HL-60/S4 (cell line): ENCODE data around the gene ROR2.

ENCODE experiments used
- in situ Hi-C: fragments of 300-500 bp; cut with MboI; formaldehyde crosslinking; loops from 2 replicates; pipeline ENCODE4 v1.14.3; 2022; ENCODE audit warnings: low sequenced_read_pairs

The ROR2 gene

DNA sequence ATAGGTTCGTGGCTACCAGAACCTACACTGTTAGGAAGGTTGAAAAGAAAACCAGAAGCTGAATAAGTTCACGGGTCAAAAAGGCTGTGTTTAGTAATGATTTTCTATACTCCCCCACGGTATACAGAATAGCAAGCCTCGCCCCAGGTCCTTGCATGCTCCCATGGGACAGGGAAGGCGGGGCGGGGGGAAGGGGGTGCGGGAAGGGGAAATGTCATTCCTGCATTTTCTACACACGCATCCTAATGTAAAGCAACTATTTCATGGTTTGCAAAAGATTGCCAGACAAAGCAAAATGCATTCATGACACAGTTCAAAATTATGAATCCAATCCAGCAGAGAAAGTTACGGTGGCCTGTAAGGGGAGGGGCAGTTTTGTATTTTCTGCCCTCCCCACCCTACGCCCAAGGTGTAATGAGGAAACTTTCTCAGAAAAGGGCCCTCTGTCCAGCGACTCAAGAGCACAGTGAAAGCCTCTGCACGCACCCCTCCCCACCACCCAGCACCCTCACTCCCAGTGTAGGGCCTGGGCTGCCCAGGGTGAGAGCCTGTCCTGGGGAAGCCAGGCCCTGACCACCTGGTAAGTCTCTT lies 105.2 kb downstream of the ROR2 start:
- in situ Hi-C loops: no loop called here

DNA sequence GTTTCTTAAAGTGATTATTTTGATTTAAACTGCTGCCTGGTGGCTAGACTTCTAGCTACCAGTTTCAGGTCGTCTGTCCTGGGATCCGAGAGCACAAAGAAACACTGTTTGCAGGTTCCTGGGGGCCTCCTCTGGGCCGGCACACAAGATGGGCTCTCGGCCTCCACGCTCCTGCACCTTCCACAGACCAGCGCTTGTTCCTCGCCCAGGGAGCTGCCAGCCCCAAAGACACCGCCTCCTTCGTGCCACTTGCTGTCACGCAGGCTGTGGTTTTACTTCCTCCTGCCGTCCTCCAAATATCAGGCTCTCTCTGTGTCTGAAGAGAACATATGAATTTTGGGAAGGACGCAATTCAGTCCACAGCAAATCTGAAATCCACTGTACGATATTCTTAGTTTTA lies 105.8 kb downstream of the ROR2 start:
- in situ Hi-C loops: no loop called here

DNA sequence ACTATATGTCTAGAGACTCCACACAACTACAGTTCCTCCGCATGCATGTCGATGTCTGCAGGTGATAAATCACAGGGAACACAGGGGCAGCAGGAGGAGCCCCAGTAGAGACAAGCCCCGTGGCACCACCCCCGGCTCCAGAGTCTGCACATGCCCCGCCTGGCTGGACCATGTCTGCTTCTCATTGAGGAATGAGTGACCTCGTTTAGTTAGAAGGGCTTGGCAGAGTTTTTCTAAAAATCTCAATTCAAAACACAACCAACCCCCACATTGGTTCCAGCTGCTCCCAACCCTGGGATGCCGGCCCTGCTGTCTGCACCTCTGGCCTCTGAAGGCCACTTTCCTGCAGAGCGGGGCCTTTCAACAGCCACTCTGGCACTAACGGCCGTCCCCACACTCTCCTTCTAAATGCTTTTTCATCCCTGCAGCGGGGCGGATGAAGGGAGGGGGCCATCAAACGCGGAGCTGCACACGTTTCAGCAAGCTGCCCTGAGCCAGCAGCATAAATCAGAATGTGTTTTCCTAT lies 106.3 kb downstream of the ROR2 start:
- in situ Hi-C loops: no loop called here

- in situ Hi-C loops: no loop called here
Measured at GRCh38 chr9:91843093-91843492, 106.9 kb downstream of the ROR2 start.

DNA sequence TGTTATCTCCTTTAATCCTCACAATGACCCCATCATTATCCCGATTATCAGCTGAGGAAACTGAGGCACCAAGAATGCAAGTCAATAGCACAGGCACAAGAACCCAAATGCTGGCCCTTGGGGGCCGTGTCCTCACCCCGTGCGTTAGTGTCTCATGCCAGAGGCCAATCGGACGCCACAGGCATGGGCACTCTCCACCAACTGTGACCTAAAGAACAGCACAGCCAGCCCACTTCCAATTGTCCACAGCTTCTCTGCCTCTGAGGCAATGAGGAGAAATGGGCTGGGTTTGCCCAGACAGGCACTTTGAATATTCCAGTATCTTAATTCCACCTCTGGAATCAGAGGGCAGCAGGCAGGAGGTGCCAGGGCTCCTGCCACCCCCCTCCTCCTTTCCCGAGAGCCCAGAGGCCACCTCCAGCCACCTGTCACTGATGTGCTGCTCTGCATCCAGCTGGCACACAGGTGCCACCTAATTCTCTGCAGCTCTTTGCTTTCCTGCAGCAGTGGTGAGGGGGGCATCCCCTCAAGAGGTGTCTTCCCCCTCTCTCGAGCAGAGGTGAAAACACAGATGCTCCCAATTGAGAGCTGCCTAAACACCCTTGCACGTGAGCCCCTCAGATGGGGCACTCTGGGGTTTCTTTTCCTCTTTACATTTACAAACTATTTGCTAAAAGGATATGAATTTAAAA lies 107.5 kb downstream of the ROR2 start:
- in situ Hi-C loops: no loop called here

DNA sequence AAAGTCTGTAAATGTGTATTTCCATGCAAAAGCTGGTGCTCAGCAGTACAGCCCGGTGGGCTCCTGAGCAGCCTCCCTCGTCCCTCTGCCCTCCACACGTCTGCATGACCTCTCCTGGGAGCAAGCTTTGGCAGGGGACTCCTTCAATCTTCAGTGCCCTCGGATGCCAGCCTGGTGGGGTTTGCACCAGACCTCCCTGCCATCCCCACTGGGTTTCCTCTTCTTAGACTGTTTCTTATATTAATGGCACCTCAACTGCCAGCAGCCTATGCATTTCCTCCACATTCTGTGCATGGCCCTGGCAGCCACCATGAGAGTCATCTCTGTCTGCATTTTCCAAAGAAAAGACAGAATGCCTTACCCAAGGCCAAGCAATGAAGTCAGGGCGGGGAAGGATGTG lies 108.4 kb downstream of the ROR2 start:
- in situ Hi-C loops: no loop called here

- in situ Hi-C loops: no loop called here
Measured at GRCh38 chr9:91840882-91841281, 109.1 kb downstream of the ROR2 start.

GRCh38 chr9:91840469-91840868 lies 109.6 kb downstream of the ROR2 start:
- in situ Hi-C loops: no loop called here

GRCh38 chr9:91839926-91840465 lies 110.0 kb downstream of the ROR2 start:
- in situ Hi-C loops: no loop called here

DNA sequence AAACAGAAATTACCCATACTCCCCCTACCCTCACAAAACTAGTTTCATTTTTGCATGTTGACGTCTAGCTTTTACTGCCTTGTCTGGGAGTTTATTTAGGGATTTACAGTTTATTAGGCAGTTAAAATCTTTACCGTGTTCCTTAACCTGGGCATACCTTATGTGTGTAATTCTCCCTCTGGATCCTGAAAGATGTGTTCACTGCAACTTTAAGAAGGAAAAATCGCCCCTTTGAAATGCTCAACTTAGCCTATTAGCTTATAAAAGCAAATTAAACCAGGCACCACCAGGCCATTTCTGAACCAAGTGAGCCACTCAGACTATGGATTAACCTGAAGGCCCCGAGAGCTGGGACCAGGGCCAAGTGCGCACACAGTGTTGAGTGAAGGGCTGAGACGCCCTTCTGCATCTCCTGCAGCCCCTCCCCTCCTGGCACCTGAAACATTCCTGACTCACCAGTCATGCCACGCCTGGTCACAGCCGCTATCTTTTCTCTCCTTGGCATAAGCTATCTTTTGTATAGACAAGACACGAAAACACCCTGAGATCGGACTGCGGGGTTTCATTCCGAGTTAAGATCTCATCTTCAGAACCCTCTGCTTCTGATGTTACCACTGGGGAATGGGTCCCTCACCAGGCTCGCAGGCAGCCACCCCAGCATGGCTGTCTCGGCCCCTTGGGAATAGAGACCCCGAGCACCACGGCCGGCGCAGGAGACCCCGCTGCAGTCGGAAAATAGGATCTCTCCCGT lies 111.9 kb downstream of the ROR2 start:
- in situ Hi-C loops: no loop called here

- in situ Hi-C loops: no loop called here
Measured at GRCh38 chr9:91836515-91836914, 113.5 kb downstream of the ROR2 start.

GRCh38 chr9:91835632-91836031 lies 114.4 kb downstream of the ROR2 start:
- in situ Hi-C loops: no loop called here

GRCh38 chr9:91835216-91835615 lies 114.8 kb downstream of the ROR2 start:
- in situ Hi-C loops: no loop called here

- in situ Hi-C loops: no loop called here
Measured at GRCh38 chr9:91834740-91835139, 115.3 kb downstream of the ROR2 start.

DNA sequence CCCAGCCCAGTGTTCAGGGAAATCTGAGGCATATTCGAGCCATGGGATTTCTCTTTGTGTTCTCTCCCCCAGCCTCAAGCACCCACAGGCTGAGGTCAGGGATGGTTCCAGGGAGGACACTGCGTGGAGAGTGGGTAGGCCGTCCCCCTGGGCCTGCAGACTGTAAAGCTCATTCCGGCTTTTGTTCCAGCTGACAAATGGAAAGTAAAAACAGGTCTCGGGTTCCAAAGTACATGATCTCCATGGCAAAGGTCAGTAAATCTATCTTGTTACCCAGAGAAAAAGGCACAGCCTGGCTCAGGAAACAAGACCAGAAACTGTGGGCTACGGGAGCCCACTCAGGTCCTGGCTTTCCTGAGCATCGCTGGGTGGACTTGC lies 116.2 kb downstream of the ROR2 start:
- in situ Hi-C loops: no loop called here

DNA sequence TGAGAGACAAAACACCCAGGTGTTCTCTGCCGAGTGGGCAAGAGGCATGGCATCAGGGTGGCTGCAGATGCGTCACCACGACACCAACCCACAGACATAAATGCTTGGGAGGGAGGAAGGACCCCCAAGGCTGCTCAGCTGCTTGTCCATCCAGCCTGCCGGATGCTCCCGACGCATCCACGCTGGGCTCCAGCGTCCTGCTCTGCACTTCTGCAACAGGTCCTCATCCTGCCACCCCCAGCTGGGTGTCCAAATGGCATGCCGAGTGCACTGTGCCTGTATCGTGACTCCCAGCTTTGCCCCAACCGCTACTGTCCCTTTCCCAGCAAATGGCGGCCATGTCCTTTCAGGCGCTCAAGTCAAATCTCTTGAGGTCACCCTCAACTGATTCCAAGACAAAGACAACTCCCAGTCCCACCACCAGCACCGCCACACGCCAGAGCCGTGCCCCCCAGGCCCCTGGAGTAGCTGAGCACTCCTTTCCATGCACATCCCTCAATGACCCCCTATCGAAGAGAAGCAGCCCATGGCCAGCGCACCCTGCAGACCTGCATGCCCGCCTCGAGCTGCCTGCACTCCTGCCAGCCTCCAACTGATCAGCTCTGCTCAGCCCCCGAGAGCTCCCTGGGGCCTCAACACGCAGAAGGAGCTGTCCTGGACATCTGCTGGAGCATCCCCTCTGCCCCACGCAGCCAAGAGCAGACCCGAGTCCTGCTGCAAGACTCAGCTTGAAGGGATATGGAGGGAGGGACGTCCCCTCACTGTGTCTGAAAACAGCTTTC lies 116.7 kb downstream of the ROR2 start:
- in situ Hi-C loops: no loop called here

GRCh38 chr9:91832322-91832721 lies 117.7 kb downstream of the ROR2 start:
- in situ Hi-C loops: no loop called here

DNA sequence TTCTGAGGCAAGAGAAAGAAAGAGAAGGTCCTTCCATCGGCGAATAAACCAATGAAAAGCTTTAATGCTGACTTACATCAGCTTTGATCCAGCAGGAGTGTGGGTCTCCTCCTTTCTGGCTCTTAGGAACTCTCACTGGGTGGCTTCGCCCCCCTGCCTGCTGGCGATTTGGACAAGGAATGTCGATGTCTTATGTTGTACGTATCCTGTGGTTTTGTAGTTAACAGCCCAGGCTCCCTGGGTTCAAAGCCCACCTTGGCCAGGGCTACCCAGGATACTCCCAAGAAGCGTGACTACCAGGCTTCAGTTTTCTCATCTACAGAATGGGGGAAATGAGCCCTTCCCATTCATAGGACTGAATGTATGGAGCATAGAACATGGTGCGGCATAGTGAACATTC lies 124.2 kb downstream of the ROR2 start:
- in situ Hi-C loops: no loop called here

- in situ Hi-C loops: no loop called here
Measured at GRCh38 chr9:91825422-91825821, 124.6 kb downstream of the ROR2 start.

- in situ Hi-C loops: no loop called here
Measured at GRCh38 chr9:91824601-91825305, 125.3 kb downstream of the ROR2 start.
